Heart left ventricle (tissue), 13 donors: ENCODE measurements around the gene MMAB.

Experiments
- POLR2A ChIP-seq, 2 donors: fragments of 450-650 bp; IDR thresholded peaks; one replicate each; pipeline ENCODE4 v1.6.1; 2017; ENCODE audit warnings: antibody characterized with exemption in 2 of 2, mild to moderate bottlenecking in 2 of 2, moderate library complexity in 2 of 2
- TF ChIP-seq, protein P1 (sequence below), 12 donors: fragments of 200-600 bp; sonication (generic) in 4 of 12; IDR thresholded peaks; one replicate each; pipeline versions ENCODE4 v1.5.0 to v1.8.0; 2018 to 2022; ENCODE audit warnings: antibody characterized with exemption in 12 of 12, mild to moderate bottlenecking in 5 of 12
- donor health status: ischemic (EF 13 %, LVEDD 7.1; RV severe dilation, severe dysfunction).
- donor health status: DM: no; HTN: yes; CAD: no.
- donor health status: DM: no; HTN: no; CAD: no.
- donor health status: ischemic (EF 25% LVEDD 6.9; RV normal size, moderate dysfunction).
- donor health status: ischemic (EF 25% LVEDD 5.7; RV mildly dilated, moderate dysfunction).
- donor health status: ischemic (EF 35%, LVEDD 5.7; RV mildly dilated, moderate dysfunction).
- donor health status: nonischemic (EF 11% LVEDD 7.7; RV severe dilation, severe dysfunction).
- donor health status: DM: yes; HTN: yes; CAD: no.
- donor health status: PGD.
- donor health status: ischemic (EF 29% LVEDD 5.4; RV normal size, mild dysfunction).
- donor health status: nonischemic (EF 23%, LVEDD 6.1; RV moderate dilation, normal function).

GRCh38 chr12:109596418-109597244, 23.3 kb upstream of the MMAB start:
- TF ChIP-seq, protein P1, sequence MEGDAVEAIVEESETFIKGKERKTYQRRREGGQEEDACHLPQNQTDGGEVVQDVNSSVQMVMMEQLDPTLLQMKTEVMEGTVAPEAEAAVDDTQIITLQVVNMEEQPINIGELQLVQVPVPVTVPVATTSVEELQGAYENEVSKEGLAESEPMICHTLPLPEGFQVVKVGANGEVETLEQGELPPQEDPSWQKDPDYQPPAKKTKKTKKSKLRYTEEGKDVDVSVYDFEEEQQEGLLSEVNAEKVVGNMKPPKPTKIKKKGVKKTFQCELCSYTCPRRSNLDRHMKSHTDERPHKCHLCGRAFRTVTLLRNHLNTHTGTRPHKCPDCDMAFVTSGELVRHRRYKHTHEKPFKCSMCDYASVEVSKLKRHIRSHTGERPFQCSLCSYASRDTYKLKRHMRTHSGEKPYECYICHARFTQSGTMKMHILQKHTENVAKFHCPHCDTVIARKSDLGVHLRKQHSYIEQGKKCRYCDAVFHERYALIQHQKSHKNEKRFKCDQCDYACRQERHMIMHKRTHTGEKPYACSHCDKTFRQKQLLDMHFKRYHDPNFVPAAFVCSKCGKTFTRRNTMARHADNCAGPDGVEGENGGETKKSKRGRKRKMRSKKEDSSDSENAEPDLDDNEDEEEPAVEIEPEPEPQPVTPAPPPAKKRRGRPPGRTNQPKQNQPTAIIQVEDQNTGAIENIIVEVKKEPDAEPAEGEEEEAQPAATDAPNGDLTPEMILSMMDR (IDR thresholded peaks at IDR 0.05): no peak
- TF ChIP-seq POLR2A (IDR thresholded peaks at IDR 0.05): no peak
